Colonic mucosa (tissue), 4 donors: Measurements from ENCODE around the gene SLC9A8. TPM values are rescaled to one million over a fixed set of nuclear protein-coding genes. Genes with fewer than 3 reads are reported as not detected.

Source experiments
- DNase-seq: peaks from one replicate; pipeline ENCODE4 v3.0.0-alpha.2; 2020
- H3K27ac ChIP-seq: fragments of 200-600 bp; one replicate; pipeline ENCODE4 v1.8.0; 2021
- H3K27me3 ChIP-seq: fragments of 200-600 bp; one replicate; pipeline ENCODE4 v1.8.0; 2021
- H3K36me3 ChIP-seq: fragments of 200-600 bp; one replicate; pipeline ENCODE4 v1.8.0; 2021
- H3K4me1 ChIP-seq: fragments of 200-600 bp; one replicate; pipeline ENCODE4 v1.8.0; 2021; ENCODE audit warnings: mild to moderate bottlenecking
- H3K4me3 ChIP-seq: fragments of 200-600 bp; one replicate; pipeline ENCODE4 v1.8.0; 2021
- H3K9ac ChIP-seq, 2 donors: one replicate each; pipeline ENCODE4 v1.7.0; 2013; ENCODE audit warnings: control low read depth in 2 of 2, low read depth in 2 of 2, low read length in 2 of 2
- H3K9me3 ChIP-seq: fragments of 200-600 bp; one replicate; pipeline ENCODE4 v1.8.0; 2021
- intact Hi-C: fragments of 100-400 bp; cut with DNase I; formaldehyde crosslinking; loops from one replicate; pipeline ENCODE4 v1.14.1; 2022
- total RNA-seq, 2 donors: library from RNA; stranded (reverse); fragmentation: NEBNext Ultra II Directional in 1 of 2; extraction: Animal tissue kit (Norgen Biotek cat#: 25700) in 1 of 2; gene quantifications; one replicate each; pipeline ENCODE4 v1.2.1, GENCODE V29; 2021
- TF ChIP-seq, protein P1 (sequence below): fragments of 200-600 bp; IDR thresholded peaks from one replicate; pipeline ENCODE4 v1.8.0; 2022; ENCODE audit warnings: antibody characterized with exemption, mild to moderate bottlenecking
- donor health status: healthy.
- donor health status: DM: no; HTN: no; CAD: no.
- donor health status: DM: no; HTN: no; CAD: no.

Gene SLC9A8
- total RNA-seq, 2 donors from 2014 or later: 6.0 to 11.1 TPM

DNA sequence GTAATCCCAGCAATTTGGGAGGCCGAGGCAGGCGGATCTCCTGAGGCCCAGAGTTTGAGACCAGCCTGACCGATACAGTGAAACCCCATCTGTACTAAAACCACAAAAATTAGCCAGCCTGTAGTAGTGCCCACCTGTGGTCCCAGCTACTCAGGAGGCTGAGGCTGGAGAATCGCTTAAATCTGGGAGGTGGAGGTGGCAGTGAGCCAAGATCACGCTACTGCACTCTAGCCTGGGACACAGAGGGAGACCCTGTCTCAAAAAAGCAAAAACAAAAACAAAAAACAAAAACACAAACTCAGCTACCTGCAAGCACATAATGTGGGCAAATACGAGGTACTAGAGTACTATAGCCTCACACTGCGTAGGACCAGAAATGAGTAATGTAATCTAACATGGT lies 106.4 kb downstream of the SLC9A8 start:
- intact Hi-C loops: no loop called here
- Histone ChIP-seq H3K4me1 (peaks cover 4% of the 10 kb centered on the region), H3K9ac (no peak overlapping the region), H3K36me3 (no peaks in the 10 kb centered on the region), H3K9me3 (no peaks in the 10 kb centered on the region), H3K4me3 (no peak overlapping the region), H3K27me3 (no peaks in the 10 kb centered on the region), H3K27ac (no peak overlapping the region)
- TF ChIP-seq, protein P1, sequence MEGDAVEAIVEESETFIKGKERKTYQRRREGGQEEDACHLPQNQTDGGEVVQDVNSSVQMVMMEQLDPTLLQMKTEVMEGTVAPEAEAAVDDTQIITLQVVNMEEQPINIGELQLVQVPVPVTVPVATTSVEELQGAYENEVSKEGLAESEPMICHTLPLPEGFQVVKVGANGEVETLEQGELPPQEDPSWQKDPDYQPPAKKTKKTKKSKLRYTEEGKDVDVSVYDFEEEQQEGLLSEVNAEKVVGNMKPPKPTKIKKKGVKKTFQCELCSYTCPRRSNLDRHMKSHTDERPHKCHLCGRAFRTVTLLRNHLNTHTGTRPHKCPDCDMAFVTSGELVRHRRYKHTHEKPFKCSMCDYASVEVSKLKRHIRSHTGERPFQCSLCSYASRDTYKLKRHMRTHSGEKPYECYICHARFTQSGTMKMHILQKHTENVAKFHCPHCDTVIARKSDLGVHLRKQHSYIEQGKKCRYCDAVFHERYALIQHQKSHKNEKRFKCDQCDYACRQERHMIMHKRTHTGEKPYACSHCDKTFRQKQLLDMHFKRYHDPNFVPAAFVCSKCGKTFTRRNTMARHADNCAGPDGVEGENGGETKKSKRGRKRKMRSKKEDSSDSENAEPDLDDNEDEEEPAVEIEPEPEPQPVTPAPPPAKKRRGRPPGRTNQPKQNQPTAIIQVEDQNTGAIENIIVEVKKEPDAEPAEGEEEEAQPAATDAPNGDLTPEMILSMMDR: no peak
- no peak for DNase-seq

DNA sequence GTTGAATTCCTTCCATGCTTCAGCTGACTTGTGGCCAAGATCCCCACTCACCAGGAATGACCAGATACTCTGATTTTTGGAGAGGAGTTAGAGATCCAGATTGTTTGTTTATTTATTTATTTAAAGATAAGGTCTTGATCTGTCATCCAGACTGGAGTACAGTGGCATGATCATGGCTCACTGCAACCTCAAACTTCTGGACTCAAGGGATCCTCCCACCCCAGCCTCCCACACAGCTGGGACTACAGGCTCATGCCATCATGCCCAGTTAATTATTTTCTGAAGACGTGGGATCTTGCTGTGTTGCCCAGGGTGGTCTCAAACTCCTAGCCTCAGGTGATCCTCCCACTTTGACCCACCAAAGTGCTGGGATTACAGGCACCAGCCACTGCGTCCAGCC lies 106.8 kb downstream of the SLC9A8 start:
- intact Hi-C loops: no loop called here
- Histone ChIP-seq H3K9me3 (no peaks in the 10 kb centered on the region), H3K27me3 (no peaks in the 10 kb centered on the region), H3K4me3 (no peak overlapping the region), H3K9ac (no peak overlapping the region), H3K36me3 (no peaks in the 10 kb centered on the region), H3K27ac (no peak overlapping the region), H3K4me1 (no peaks in the 10 kb centered on the region)
- TF ChIP-seq, protein P1: no peak
- DNase-seq: no peak

GRCh38 chr20:49924247-49924646 lies 111.6 kb downstream of the SLC9A8 start:
- intact Hi-C loops: loop anchor here (10.0 kb wide), 1 partner anchor 309 kb away; no protein-coding TSS in a partner anchor
- H3K27me3 ChIP-seq: no peaks in the 10 kb centered on the region
- H3K9ac ChIP-seq: no peak overlapping the region
- no peak overlapping the region for H3K4me3 ChIP-seq
- no peaks in the 10 kb centered on the region for H3K9me3 ChIP-seq
- DNase-seq: no peak
- TF ChIP-seq, protein P1: no peak
- no peaks in the 10 kb centered on the region for H3K36me3 ChIP-seq
- peak overlapping the region; percentile 77 for H3K27ac ChIP-seq
- H3K4me1 ChIP-seq: no peaks in the 10 kb centered on the region

DNA sequence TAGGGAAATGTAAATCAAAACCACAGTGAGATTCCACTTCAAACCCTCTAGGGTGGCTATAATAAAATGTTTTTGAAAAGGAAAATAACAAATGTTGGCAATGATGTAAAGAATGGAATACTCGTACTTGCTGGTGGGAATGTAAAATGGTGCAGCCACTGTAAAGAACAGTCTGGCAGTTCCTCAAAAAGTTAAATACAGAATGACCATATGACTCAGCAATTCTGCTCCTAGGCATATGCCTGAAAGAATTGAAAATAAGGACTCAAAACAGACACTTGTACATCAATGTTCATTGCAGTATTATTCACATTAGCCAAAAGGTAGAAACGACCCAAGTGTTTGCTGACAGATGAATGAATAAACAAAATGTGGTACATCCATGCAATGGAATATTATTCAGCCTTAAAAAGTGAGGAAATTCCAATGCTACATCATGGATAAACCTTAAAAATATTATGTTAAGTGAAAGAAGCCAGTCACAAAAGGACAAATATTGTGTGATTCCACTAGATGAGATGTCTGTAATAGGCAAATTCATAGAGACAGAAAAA lies 113.3 kb downstream of the SLC9A8 start:
- Histone ChIP-seq H3K27ac (no peak overlapping the region), H3K4me1 (no peaks in the 10 kb centered on the region), H3K27me3 (no peaks in the 10 kb centered on the region), H3K9ac (no peak overlapping the region), H3K9me3 (no peaks in the 10 kb centered on the region), H3K4me3 (no peak overlapping the region), H3K36me3 (no peaks in the 10 kb centered on the region)
- DNase-seq: no peak
- TF ChIP-seq, protein P1: no peak
- intact Hi-C loops: loop anchor here (10.0 kb wide), 1 partner anchor 311 kb away; no protein-coding TSS in a partner anchor

- H3K9ac ChIP-seq: peak overlapping the region in 1 of 2 donors; percentile 15
- intact Hi-C loops: loop anchor here (10.0 kb wide), 1 partner anchor 314 kb away; no protein-coding TSS in a partner anchor
- no peaks in the 10 kb centered on the region for H3K4me1 ChIP-seq
- TF ChIP-seq, protein P1: peak; percentile 90
- H3K27ac ChIP-seq: no peak overlapping the region
- H3K36me3 ChIP-seq: no peaks in the 10 kb centered on the region
- no peak overlapping the region for H3K4me3 ChIP-seq
- DNase-seq: peak; percentile 87
- no peaks in the 10 kb centered on the region for H3K9me3 ChIP-seq
- no peaks in the 10 kb centered on the region for H3K27me3 ChIP-seq
These were observed 115.9 kb downstream of the SLC9A8 start for GRCh38 chr20:49928411-49929141.
